DOHH2 (cell line): ENCODE results near the gene NPLOC4.

Source experiments
- H3F3A ChIP-seq: fragments of 200-600 bp; sonication (generic), shearing (Covaris generic); 2 replicates; pipeline ENCODE4 v1.6.0; 2016; ENCODE audit warnings: antibody characterized with exemption, mild to moderate bottlenecking; ENCODE audit not compliant: control insufficient read depth, insufficient read depth
- H3K27ac ChIP-seq: fragments of 200-600 bp; sonication (generic); 2 replicates; pipeline ENCODE4 v1.5.1; 2014; ENCODE audit warnings: low read depth, mild to moderate bottlenecking, low read length, moderate library complexity
- H3K27me3 ChIP-seq: fragments of 200-600 bp; sonication (generic); 2 replicates; pipeline ENCODE4 v1.6.1; 2014; ENCODE audit warnings: mild to moderate bottlenecking, low read length, mixed read lengths; ENCODE audit not compliant: control insufficient read depth
- H3K36me3 ChIP-seq: fragments of 200-600 bp; sonication (generic); 2 replicates; pipeline ENCODE4 v1.6.1; 2014; ENCODE audit warnings: mild to moderate bottlenecking, low read length, moderate library complexity, mixed read lengths; ENCODE audit not compliant: control insufficient read depth
- H3K4me1 ChIP-seq: fragments of 200-600 bp; sonication (generic); 2 replicates; pipeline ENCODE4 v1.6.1; 2014; ENCODE audit warnings: mild to moderate bottlenecking, low read length, mixed read lengths; ENCODE audit not compliant: control insufficient read depth
- H3K4me2 ChIP-seq: fragments of 200-600 bp; sonication (generic); 2 replicates; pipeline ENCODE4 v1.6.0; 2014; ENCODE audit warnings: mild to moderate bottlenecking, low read length, moderate library complexity
- H3K4me3 ChIP-seq: fragments of 200-600 bp; sonication (generic); 2 replicates; pipeline ENCODE4 v1.5.1; 2014; ENCODE audit warnings: mild to moderate bottlenecking, low read length, mixed read lengths
- H3K79me2 ChIP-seq: fragments of 200-600 bp; sonication (generic); 2 replicates; pipeline ENCODE4 v1.6.1; 2014; ENCODE audit warnings: mild to moderate bottlenecking, low read length, mixed read lengths; ENCODE audit not compliant: control insufficient read depth
- H3K9me2 ChIP-seq: fragments of 200-600 bp; sonication (generic); replicated peaks from 2 replicates; pipeline ENCODE4 v1.6.1; 2014; ENCODE audit warnings: mild to moderate bottlenecking, low read length, mixed read lengths; ENCODE audit not compliant: control insufficient read depth
- H3K9me3 ChIP-seq: fragments of 200-600 bp; sonication (generic); 2 replicates; pipeline ENCODE4 v1.6.1; 2014; ENCODE audit warnings: antibody characterized with exemption, low read length, mixed read lengths; ENCODE audit not compliant: control insufficient read depth, insufficient read depth
- H4K20me1 ChIP-seq: fragments of 200-600 bp; sonication (generic); 2 replicates; pipeline ENCODE4 v1.6.0; 2014; ENCODE audit warnings: low read depth, mild to moderate bottlenecking, antibody characterized with exemption, low read length, moderate library complexity; ENCODE audit not compliant: control insufficient read depth, insufficient read depth
- CTCF ChIP-seq: fragments of 200-600 bp; sonication (generic); IDR thresholded peaks from one replicate; pipeline ENCODE4 v1.5.1; 2014; ENCODE audit warnings: antibody characterized with exemption, mild to moderate bottlenecking, low read depth, low read length; ENCODE audit not compliant: poor library complexity, severe bottlenecking
- EZH2phosphoT487 ChIP-seq: fragments of 200-600 bp; sonication (generic); IDR thresholded peaks from 2 replicates; pipeline ENCODE4 v1.6.1; 2017; ENCODE audit warnings: borderline replicate concordance, mild to moderate bottlenecking, antibody characterized with exemption, low read length, moderate library complexity, mixed read lengths

Gene NPLOC4

GRCh38 chr17:81662002-81662401 is 25.1 kb upstream of the NPLOC4 start:
- H3K9me3 ChIP-seq = no peaks in the 10 kb centered on the region
- H3K4me1 ChIP-seq = peaks cover 34% of the 10 kb centered on the region
- peaks cover 23% of the 10 kb centered on the region for H3K79me2 ChIP-seq
- peaks cover 28% of the 10 kb centered on the region for H3K36me3 ChIP-seq
- H3K4me2 ChIP-seq = no peak overlapping the region
- no peaks in the 10 kb centered on the region for H3K9me2 ChIP-seq
- H3K27me3 ChIP-seq = no peaks in the 10 kb centered on the region
- TF ChIP-seq CTCF (no peak), EZH2phosphoT487 (no peak)
- H3K27ac ChIP-seq = no peak overlapping the region
- H3F3A ChIP-seq = peaks cover 16% of the 10 kb centered on the region
- no peak overlapping the region for H3K4me3 ChIP-seq
- no peaks in the 10 kb centered on the region for H4K20me1 ChIP-seq

- Histone ChIP-seq H4K20me1 (no peaks in the 10 kb centered on the region), H3K4me1 (peaks cover 35% of the 10 kb centered on the region), H3K36me3 (peaks cover 14% of the 10 kb centered on the region), H3K27me3 (no peaks in the 10 kb centered on the region), H3K9me3 (no peaks in the 10 kb centered on the region), H3K4me3 (no peak overlapping the region), H3F3A (peaks cover 16% of the 10 kb centered on the region), H3K79me2 (peaks cover 8% of the 10 kb centered on the region), H3K27ac (no peak overlapping the region), H3K4me2 (no peak overlapping the region), H3K9me2 (no peaks in the 10 kb centered on the region)
- TF ChIP-seq EZH2phosphoT487 (no peak), CTCF (no peak)
These were observed 23.5 kb upstream of the NPLOC4 start for GRCh38 chr17:81660441-81660840.

GRCh38 chr17:81659038-81659437 is 22.1 kb upstream of the NPLOC4 start:
- H3K4me3 ChIP-seq = no peak overlapping the region
- peaks cover 1% of the 10 kb centered on the region for H3K36me3 ChIP-seq
- no peaks in the 10 kb centered on the region for H3K27me3 ChIP-seq
- no peaks in the 10 kb centered on the region for H4K20me1 ChIP-seq
- no peaks in the 10 kb centered on the region for H3K9me2 ChIP-seq
- no peak for TF ChIP-seq CTCF
- no peak for TF ChIP-seq EZH2phosphoT487
- no peaks in the 10 kb centered on the region for H3K79me2 ChIP-seq
- peaks cover 11% of the 10 kb centered on the region for H3F3A ChIP-seq
- no peaks in the 10 kb centered on the region for H3K9me3 ChIP-seq
- H3K4me1 ChIP-seq = peaks cover 28% of the 10 kb centered on the region
- peak overlapping the region; percentile 14; the same call in 1 of the 2 replicates for H3K4me2 ChIP-seq
- no peak overlapping the region for H3K27ac ChIP-seq

- no peak overlapping the region for H3K4me3 ChIP-seq
- H4K20me1 ChIP-seq = no peaks in the 10 kb centered on the region
- H3F3A ChIP-seq = peaks cover 5% of the 10 kb centered on the region
- H3K9me2 ChIP-seq = no peaks in the 10 kb centered on the region
- H3K36me3 ChIP-seq = no peaks in the 10 kb centered on the region
- H3K27me3 ChIP-seq = no peaks in the 10 kb centered on the region
- H3K9me3 ChIP-seq = no peaks in the 10 kb centered on the region
- H3K4me2 ChIP-seq = peak overlapping the region; percentile 8; the same call in 1 of the 2 replicates
- peaks cover 41% of the 10 kb centered on the region for H3K4me1 ChIP-seq
- no peak for TF ChIP-seq EZH2phosphoT487
- no peak for TF ChIP-seq CTCF
- no peaks in the 10 kb centered on the region for H3K79me2 ChIP-seq
- H3K27ac ChIP-seq = no peak overlapping the region
These were observed 19.9 kb upstream of the NPLOC4 start for GRCh38 chr17:81656835-81657234.
